ENCODE results near the gene THRAP3. TPM values are rescaled to one million over a fixed set of nuclear protein-coding genes. Genes with fewer than 3 reads are reported as not detected.

Gene THRAP3
- total and polyA plus RNA-seq, 9 of the 15 experiments (the other 6 are each of a cell fraction or from before 2014, with no cell fraction given), result 66.2 to 135 (median 113) TPM

GRCh38 chr1:36223381-36223995 lies 755 bp upstream of the THRAP3 start (continued):
- TF ChIP-seq ZNF592 (IDR thresholded peaks at IDR 0.05) (peak; percentile 64; the same call in 1 of the 2 replicates), ZNF184 (CRISPR knock-in tag; IDR thresholded peaks at IDR 0.05) (no peak), ZNF561 (CRISPR knock-in tag; conservative IDR thresholded peaks at IDR 0.05) (no peak), ZNF134 (CRISPR knock-in tag; conservative IDR thresholded peaks at IDR 0.05) (no peak), FIP1L1 (IDR thresholded peaks at IDR 0.05; ENCODE audit: low read depth, low read length, poor library complexity, severe bottlenecking) (no peak), TSC22D4 (tag; IDR thresholded peaks at IDR 0.05) (no peak), HINFP (tag; conservative IDR thresholded peaks at IDR 0.05; ENCODE audit: low read depth) (no peak), RHOXF2B (CRISPR knock-in tag; conservative IDR thresholded peaks at IDR 0.05) (no peak), UBTF (IDR thresholded peaks at IDR 0.05; ENCODE audit: borderline replicate concordance in 1 of 2, low read depth in 2 of 2, low read length in 2 of 2) (0 out of 4 replicates have a peak, but pooled peaks of 1 of the 2 experiments have one; percentile 47), EHMT2 (IDR thresholded peaks at IDR 0.05) (no peak), E2F6 (IDR thresholded peaks at IDR 0.05; ENCODE audit: borderline replicate concordance in 1 of 2, extremely low read depth in 1 of 2, insufficient read depth in 1 of 2, insufficient read length in 1 of 2, low read depth in 1 of 2, low read length in 1 of 2, poor library complexity in 1 of 2, severe bottlenecking in 1 of 2) (no peak), ZNF212 (CRISPR knock-in tag; IDR thresholded peaks at IDR 0.05) (no peak), SETDB1 (IDR thresholded peaks at IDR 0.05; ENCODE audit: low read length) (no peak), FOS (IDR thresholded peaks at IDR 0.05; ENCODE audit: extremely low read depth, insufficient read length) (no peak), BCL6 (CRISPR knock-in tag; IDR thresholded peaks at IDR 0.05) (no peak), TOE1 (IDR thresholded peaks at IDR 0.05; ENCODE audit: borderline replicate concordance) (no peak), TOE1 (CRISPR knock-in tag; IDR thresholded peaks at IDR 0.05; ENCODE audit: borderline replicate concordance, low read depth) (no peak), NFE2L1 (tag; IDR thresholded peaks at IDR 0.05; ENCODE audit: borderline replicate concordance, low read depth) (no peak), PURB (CRISPR knock-in tag; IDR thresholded peaks at IDR 0.05; ENCODE audit: low read depth) (no peak)

Measured in K562 (cell line).